ENCODE results near the gene EFR3B. TPM values are rescaled to one million over a fixed set of nuclear protein-coding genes. Genes with fewer than 3 reads are reported as not detected.

The EFR3B gene
- total RNA-seq, 4 donors from 2014 or later, result under 0.01 to 1.4 (median 0.32) TPM

- WGBS, 2 donors, result 47 to 58% methylated on average over 2 of the region's 2 CpGs
- Histone ChIP-seq H3K4me3 (no peak overlapping the region), H3K36me3 (no peaks in the 10 kb centered on the region), H3K4me1 (peaks cover 0 to 14% (median 11%) of the 10 kb centered on the region in 3 donors), H3K27me3 (no peaks in the 10 kb centered on the region), H3K9me3 (no peaks in the 10 kb centered on the region), H3K27ac (no peak overlapping the region)
- TF ChIP-seq POLR2A (IDR thresholded peaks at IDR 0.05), result no peak
- TF ChIP-seq, protein P1, sequence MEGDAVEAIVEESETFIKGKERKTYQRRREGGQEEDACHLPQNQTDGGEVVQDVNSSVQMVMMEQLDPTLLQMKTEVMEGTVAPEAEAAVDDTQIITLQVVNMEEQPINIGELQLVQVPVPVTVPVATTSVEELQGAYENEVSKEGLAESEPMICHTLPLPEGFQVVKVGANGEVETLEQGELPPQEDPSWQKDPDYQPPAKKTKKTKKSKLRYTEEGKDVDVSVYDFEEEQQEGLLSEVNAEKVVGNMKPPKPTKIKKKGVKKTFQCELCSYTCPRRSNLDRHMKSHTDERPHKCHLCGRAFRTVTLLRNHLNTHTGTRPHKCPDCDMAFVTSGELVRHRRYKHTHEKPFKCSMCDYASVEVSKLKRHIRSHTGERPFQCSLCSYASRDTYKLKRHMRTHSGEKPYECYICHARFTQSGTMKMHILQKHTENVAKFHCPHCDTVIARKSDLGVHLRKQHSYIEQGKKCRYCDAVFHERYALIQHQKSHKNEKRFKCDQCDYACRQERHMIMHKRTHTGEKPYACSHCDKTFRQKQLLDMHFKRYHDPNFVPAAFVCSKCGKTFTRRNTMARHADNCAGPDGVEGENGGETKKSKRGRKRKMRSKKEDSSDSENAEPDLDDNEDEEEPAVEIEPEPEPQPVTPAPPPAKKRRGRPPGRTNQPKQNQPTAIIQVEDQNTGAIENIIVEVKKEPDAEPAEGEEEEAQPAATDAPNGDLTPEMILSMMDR (IDR thresholded peaks at IDR 0.05), result no peak
- intact Hi-C loops (cut with DNase I), result no loop called here
- DNase-seq, result no peak
Observed at GRCh38 chr2:25077789-25078169, 35.9 kb downstream of the EFR3B start.

DNA sequence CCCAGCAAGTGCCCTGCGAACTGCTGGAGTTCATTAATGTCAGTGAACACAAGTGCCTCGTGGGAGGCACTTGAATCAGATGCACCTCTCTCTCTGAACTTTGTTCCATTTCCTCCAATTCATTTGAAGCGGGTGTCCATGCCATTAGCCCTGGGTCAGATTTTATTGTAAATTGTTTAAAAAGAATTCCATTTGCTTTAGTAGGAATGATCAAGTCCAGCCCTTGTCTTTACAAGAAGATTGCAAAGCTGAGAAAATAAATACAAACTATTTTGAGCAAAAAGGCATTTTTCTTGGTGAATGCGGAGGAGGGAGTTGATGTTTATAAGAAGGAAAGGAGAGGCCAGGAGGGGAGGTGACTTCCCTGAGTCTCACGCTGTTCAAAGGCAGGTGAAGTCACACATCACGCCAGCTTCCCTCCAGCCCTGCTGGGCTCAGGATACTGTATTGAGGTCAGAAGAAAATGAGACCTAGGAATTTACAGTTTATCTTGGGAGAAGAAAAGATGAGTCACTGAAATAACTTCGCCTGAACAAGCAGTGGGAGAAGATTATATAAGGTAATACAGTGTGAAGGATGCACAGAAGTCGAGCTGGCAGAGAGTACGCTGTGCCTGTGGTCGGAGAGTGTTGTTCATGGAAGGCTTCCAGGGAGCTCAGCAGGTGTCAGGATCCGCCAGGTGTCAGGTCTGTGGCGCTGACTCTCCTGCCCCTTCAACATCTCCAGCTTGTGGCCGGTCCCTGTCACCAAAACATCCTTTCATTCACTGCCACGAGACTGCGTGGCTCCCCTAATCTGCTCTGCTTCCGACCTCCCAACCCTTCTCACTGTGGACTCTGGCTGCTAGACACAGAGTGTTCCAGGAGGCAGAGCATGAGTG lies 36.5 kb downstream of the EFR3B start:
- H3K4me3 ChIP-seq, result no peak overlapping the region
- peak overlapping the region in 2 of 4 donors; percentile 2 to 27 for H3K27ac ChIP-seq
- DNase-seq, result no peak
- no peaks in the 10 kb centered on the region for H3K9me3 ChIP-seq
- no peaks in the 10 kb centered on the region for H3K27me3 ChIP-seq
- no peaks in the 10 kb centered on the region for H3K36me3 ChIP-seq
- peaks cover 0 to 14% (median 11%) of the 10 kb centered on the region in 3 donors for H3K4me1 ChIP-seq
- TF ChIP-seq POLR2A (IDR thresholded peaks at IDR 0.05), result no peak
- TF ChIP-seq, protein P1 (IDR thresholded peaks at IDR 0.05), result no peak
- 12 to 17% methylated on average over 13 to 16 of the region's 16 CpGs for WGBS, 2 donors
- intact Hi-C loops (cut with DNase I), result no loop called here

DNA sequence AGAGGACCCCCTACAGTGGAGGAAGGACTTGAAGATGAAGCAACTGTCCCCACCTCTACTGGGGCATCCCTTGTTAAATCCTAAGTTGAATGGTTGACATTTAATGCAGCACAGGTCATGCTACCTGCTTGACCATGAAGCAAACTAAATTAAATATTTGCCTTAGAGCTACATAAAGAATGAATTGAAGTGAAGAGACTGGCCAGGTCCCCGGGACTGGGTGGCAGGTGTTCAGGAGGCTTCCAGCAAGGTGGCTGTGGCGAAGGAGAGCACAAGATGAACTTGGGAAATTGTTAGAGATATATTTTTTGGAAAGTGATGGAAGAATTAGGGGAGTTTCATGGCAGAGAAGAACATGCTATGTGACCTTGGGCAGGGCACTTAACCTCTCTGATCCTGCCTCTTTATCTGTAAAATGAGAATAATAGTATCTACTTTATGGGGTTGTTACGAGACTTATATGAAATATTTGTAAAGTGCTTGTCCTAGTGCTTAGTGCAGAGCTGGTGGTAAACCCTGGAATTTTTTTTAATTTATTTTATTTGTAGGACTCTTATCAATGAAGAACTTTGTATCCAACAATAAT lies 37.3 kb downstream of the EFR3B start:
- no peaks in the 10 kb centered on the region for H3K9me3 ChIP-seq
- 71 to 74% methylated on average over 3 of the region's 3 CpGs for WGBS, 2 donors
- no peaks in the 10 kb centered on the region for H3K36me3 ChIP-seq
- TF ChIP-seq, protein P1 (IDR thresholded peaks at IDR 0.05), result no peak
- no peak for TF ChIP-seq POLR2A (IDR thresholded peaks at IDR 0.05)
- peak overlapping the region in 1 of 4 donors; percentile 27 for H3K27ac ChIP-seq
- H3K4me1 ChIP-seq, result peaks cover 0 to 14% (median 11%) of the 10 kb centered on the region in 3 donors
- intact Hi-C loops (cut with DNase I), result no loop called here
- no peaks in the 10 kb centered on the region for H3K27me3 ChIP-seq
- DNase-seq, result no peak
- H3K4me3 ChIP-seq, result no peak overlapping the region

DNA sequence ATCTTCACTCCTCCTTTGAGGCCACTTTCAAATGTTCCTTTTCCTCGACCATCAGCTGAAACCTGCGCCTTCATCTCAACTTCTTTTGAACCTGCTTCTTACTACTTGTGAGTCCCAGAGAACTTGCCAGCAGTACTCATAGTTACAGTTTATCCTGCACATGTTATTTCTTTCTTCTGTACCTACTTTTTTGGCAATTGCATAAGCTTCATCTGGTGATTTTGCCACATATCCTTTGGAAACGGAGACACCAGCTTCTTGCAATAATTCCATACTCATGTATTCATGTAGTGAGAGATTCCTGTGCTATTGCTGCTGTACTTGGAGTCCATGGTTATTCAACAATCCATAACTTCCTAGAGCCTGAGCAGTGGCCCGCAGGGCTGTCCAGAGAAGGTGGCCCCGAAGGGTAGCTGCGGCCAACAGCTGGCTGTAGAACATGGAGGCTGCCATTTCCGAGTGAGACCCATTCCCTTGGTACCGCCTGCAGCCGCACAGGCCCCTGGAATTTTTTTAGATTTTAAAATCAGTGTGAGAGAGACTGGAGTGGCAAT lies 39.4 kb downstream of the EFR3B start:
- H3K4me1 ChIP-seq, result peaks cover 0 to 14% (median 11%) of the 10 kb centered on the region in 3 donors
- TF ChIP-seq, protein P1 (IDR thresholded peaks at IDR 0.05), result no peak
- TF ChIP-seq POLR2A (IDR thresholded peaks at IDR 0.05), result no peak
- H3K27ac ChIP-seq, result no peak overlapping the region
- intact Hi-C loops (cut with DNase I), result no loop called here
- H3K4me3 ChIP-seq, result no peak overlapping the region
- no peaks in the 10 kb centered on the region for H3K9me3 ChIP-seq
- H3K36me3 ChIP-seq, result no peaks in the 10 kb centered on the region
- H3K27me3 ChIP-seq, result no peaks in the 10 kb centered on the region
- DNase-seq, result no peak
- 91 to 92% methylated on average over 4 to 9 of the region's 9 CpGs for WGBS, 2 donors

Data from esophagus squamous epithelium (tissue), 5 donors.